Memory B cell (primary cell): ENCODE data around the gene TOMM6.
"Not testable (repeated sequence)": the region's sequence is repeated elsewhere in the genome, so short reads cannot be mapped to it uniquely, and the experiment has no call there.

Experiments
- ATAC-seq: fragments of 150-1000 bp; cut with Tn5 transposase; 2 replicates; pipeline ENCODE4 v1.10.0; 2021; ENCODE audit warnings: low read depth, mild to moderate bottlenecking, moderate library complexity
- DNase-seq, 2 donors: peaks; one replicate each; pipeline ENCODE4 v3.0.0; 2022; ENCODE audit warnings: low spot score in 2 of 2
- H3K27ac Mint-ChIP-seq: one replicate; pipeline ENCODE4 v1.8.0; 2022; ENCODE audit warnings: mild to moderate bottlenecking, moderate library complexity, mixed read lengths
- H3K27me3 Mint-ChIP-seq: one replicate; pipeline ENCODE4 v1.8.0; 2022; ENCODE audit warnings: mixed read lengths
- H3K36me3 Mint-ChIP-seq: one replicate; pipeline ENCODE4 v1.8.0; 2022; ENCODE audit warnings: mild to moderate bottlenecking, mixed read lengths
- H3K4me1 Mint-ChIP-seq: one replicate; pipeline ENCODE4 v1.8.0; 2022; ENCODE audit warnings: mixed read lengths
- H3K4me3 Mint-ChIP-seq: one replicate; pipeline ENCODE4 v1.8.0; 2022; ENCODE audit warnings: mild to moderate bottlenecking, moderate library complexity, mixed read lengths
- H3K9me3 Mint-ChIP-seq: one replicate; pipeline ENCODE4 v1.8.0; 2022; ENCODE audit warnings: mixed read lengths

The TOMM6 gene

DNA sequence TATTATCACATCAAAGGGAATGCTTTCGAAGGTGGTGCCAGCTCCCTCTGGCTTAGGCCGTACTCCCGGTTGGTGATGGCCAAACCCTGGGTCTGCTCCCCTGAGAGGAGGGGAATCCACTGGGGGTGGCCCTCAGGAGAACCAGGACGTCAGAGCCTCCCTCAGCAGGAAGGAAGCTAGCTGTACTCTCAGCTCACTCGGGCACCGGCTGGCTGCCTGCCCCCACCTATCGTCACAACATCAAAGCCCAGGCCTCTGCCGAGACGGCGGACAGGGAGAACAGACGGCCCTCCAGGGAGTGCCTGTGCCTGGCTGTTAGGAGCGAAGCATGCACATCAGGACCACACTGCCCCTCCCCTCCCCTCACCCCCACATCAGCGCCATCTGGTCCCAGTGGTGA, 31.1 kb upstream of the TOMM6 start:
- Mint-ChIP-seq H3K4me3 (no peak overlapping the region), H3K27ac (no peak overlapping the region), H3K4me1 (no peaks in the 10 kb centered on the region), H3K36me3 (no peaks in the 10 kb centered on the region), H3K27me3 (peaks cover 10% of the 10 kb centered on the region), H3K9me3 (no peaks in the 10 kb centered on the region)
- DNase-seq: no peak
- ATAC-seq: no peak

DNA sequence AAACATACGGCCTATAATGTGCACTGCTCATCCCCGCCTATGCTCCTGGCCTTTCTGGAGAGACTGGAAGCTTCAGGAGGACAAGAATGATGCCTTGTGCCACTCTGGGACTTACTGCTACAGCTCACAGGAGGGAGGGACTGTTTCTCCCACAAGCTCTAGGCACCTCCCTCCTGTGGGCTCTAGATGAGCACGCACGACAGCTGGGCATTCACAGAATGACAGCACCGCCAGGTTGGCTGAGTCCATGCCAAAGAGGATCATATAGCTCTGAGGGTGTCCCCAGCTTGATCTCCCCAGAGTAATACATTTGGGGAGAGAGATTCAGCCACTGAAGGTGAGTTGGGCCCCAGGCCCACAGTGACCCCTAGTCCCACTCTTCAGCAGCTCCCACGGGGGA, 30.2 kb upstream of the TOMM6 start:
- Mint-ChIP-seq H3K9me3 (no peaks in the 10 kb centered on the region), H3K4me3 (no peak overlapping the region), H3K4me1 (no peaks in the 10 kb centered on the region), H3K27me3 (peaks cover 9% of the 10 kb centered on the region), H3K36me3 (no peaks in the 10 kb centered on the region), H3K27ac (no peak overlapping the region)
- DNase-seq (no peak), ATAC-seq (no peak)

GRCh38 chr6:41757931-41758640, 29.4 kb upstream of the TOMM6 start:
- Mint-ChIP-seq H3K4me1 (no peaks in the 10 kb centered on the region), H3K27me3 (peaks cover 9% of the 10 kb centered on the region), H3K4me3 (no peak overlapping the region), H3K9me3 (no peaks in the 10 kb centered on the region), H3K36me3 (no peaks in the 10 kb centered on the region), H3K27ac (no peak overlapping the region)
- ATAC-seq (no peak), DNase-seq (no peak)

DNA sequence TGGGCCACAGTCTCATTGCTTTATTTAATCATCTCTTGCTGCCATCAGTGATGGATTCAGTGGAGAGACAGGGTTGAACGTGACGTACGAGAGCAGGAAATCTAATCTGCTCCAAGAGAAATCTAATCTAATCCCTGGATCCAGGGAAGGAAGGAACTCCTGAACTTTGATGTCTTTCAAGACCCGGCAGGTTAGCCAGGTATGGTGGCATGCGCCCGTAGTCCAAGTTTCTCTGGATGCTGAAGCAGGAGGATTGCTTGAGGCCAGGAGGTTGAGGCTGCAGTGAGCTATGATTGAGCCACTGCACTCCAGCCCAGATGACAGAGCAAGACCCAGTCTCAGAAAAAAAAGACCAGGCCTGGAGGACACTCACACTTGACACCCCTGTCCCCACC, 28.9 kb upstream of the TOMM6 start:
- no peaks in the 10 kb centered on the region for H3K4me1 Mint-ChIP-seq
- no peak overlapping the region for H3K4me3 Mint-ChIP-seq
- DNase-seq (no peak), ATAC-seq (no peak)
- H3K36me3 Mint-ChIP-seq: no peaks in the 10 kb centered on the region
- no peaks in the 10 kb centered on the region for H3K9me3 Mint-ChIP-seq
- peaks cover 8% of the 10 kb centered on the region for H3K27me3 Mint-ChIP-seq
- H3K27ac Mint-ChIP-seq: no peak overlapping the region

GRCh38 chr6:41759106-41759904, 28.2 kb upstream of the TOMM6 start:
- DNase-seq (no peak), ATAC-seq (no peak)
- Mint-ChIP-seq H3K9me3 (no peaks in the 10 kb centered on the region), H3K4me1 (no peaks in the 10 kb centered on the region), H3K4me3 (no peak overlapping the region), H3K36me3 (no peaks in the 10 kb centered on the region), H3K27me3 (peaks cover 7% of the 10 kb centered on the region), H3K27ac (no peak overlapping the region)

DNA sequence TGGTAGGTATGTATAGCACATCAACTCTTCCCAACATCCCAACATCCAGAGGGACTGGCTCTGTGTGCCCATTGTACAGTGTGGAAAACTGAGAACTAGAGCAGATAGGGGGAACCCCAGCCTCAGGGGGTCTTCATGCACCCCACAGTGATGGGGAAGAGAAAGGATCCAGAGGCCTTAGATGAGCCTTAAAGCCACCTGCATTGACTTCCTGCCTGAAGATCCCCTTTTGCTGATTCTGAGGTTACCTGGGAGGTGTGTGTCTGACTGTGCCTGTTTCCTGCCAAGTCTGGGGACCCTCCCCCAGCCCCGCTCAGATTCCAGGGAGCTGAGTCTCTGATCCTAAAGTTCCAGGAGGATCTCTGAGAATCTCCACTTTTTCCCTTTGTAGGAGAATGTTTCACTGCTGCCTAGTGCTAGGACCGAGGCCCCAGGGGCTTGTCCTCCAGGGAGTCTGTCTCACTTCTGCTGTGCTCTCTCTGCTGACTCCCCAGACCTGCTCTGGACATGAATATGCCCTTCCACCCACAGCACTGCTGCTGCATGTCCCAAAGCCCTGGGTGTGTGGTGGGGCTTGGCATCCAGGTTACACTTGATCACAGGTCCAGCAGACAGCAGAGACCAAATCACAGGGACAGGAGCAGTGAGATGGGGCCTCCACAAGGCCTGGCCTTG, 27.5 kb upstream of the TOMM6 start:
- Mint-ChIP-seq H3K4me1 (no peaks in the 10 kb centered on the region), H3K9me3 (no peaks in the 10 kb centered on the region), H3K36me3 (no peaks in the 10 kb centered on the region), H3K4me3 (no peak overlapping the region), H3K27ac (no peak overlapping the region), H3K27me3 (peaks cover 4% of the 10 kb centered on the region)
- ATAC-seq (no peak), DNase-seq (no peak)

DNA sequence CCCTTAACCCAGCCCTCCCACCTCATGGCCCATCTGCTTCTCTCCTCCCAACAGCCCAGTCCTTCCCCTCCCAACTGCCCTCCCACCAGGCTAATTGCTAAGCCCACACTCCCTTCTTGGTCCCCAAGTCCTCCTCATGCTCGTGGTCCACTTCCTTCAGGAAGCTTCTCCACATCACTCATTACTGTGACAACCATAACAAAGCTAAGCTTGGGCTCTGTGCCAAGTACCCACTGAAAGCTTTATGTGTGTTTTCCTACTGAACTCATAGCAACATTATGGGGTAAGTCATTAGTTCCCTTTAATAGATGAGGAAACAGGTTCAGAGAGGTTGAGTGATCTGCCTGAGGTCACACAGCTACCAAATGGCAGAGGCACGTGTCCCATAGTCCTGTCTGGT, 24.0 kb upstream of the TOMM6 start:
- H3K36me3 Mint-ChIP-seq: no peaks in the 10 kb centered on the region

GRCh38 chr6:41766043-41766664, 21.3 kb upstream of the TOMM6 start:
- H3K27me3 Mint-ChIP-seq, H3K27ac Mint-ChIP-seq: not testable (repeated sequence)

More for the DNA sequence above, 24.0 kb upstream of the TOMM6 start:
- no peak overlapping the region for H3K4me3 Mint-ChIP-seq
- H3K27me3 Mint-ChIP-seq: peaks cover 4% of the 10 kb centered on the region
- ATAC-seq: no peak
- no peaks in the 10 kb centered on the region for H3K4me1 Mint-ChIP-seq
- no peak overlapping the region for H3K27ac Mint-ChIP-seq
- H3K9me3 Mint-ChIP-seq: no peaks in the 10 kb centered on the region
- no peak for DNase-seq

GRCh38 chr6:41767112-41767833, 20.2 kb upstream of the TOMM6 start:
- Mint-ChIP-seq H3K27ac (no peak overlapping the region), H3K4me3 (no peak overlapping the region), H3K4me1 (no peaks in the 10 kb centered on the region), H3K36me3 (peaks cover 6% of the 10 kb centered on the region), H3K9me3 (no peaks in the 10 kb centered on the region), H3K27me3 (peaks cover 2% of the 10 kb centered on the region)
- no peak for ATAC-seq
- no peak for DNase-seq

More at GRCh38 chr6:41766043-41766664, 21.3 kb upstream of the TOMM6 start:
- not testable (repeated sequence) for H3K9me3 Mint-ChIP-seq, ATAC-seq, H3K36me3 Mint-ChIP-seq, DNase-seq, H3K4me1 Mint-ChIP-seq, H3K4me3 Mint-ChIP-seq

GRCh38 chr6:41768545-41769308, 18.8 kb upstream of the TOMM6 start:
- no peaks in the 10 kb centered on the region for H3K9me3 Mint-ChIP-seq
- no peak overlapping the region for H3K4me3 Mint-ChIP-seq
- ATAC-seq: no peak
- no peaks in the 10 kb centered on the region for H3K27me3 Mint-ChIP-seq
- no peak overlapping the region for H3K27ac Mint-ChIP-seq
- no peak for DNase-seq
- peaks cover 10% of the 10 kb centered on the region for H3K36me3 Mint-ChIP-seq
- no peaks in the 10 kb centered on the region for H3K4me1 Mint-ChIP-seq

DNA sequence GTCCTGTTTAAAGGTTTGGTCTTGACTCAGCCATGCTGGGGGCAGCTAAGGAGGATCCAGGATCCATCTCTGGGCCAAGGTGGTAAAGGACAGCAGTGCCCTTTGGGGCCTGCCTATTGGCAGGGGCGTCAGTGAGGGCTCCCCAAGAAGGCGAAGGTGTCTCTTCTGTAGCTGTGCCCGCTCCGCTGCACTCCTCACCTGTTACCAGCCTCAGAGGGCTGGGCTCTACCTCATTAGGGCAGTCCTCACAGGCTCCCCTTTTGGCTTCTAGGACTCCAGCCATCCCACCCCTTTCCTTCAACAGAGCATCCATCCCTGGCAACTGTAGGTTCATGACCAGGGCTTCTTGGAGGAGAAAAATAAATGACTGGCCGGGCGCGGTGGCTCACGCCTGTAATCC, 18.1 kb upstream of the TOMM6 start:
- H3K36me3 Mint-ChIP-seq: peaks cover 13% of the 10 kb centered on the region
- no peak overlapping the region for H3K4me3 Mint-ChIP-seq
- H3K4me1 Mint-ChIP-seq: no peaks in the 10 kb centered on the region
- no peak overlapping the region for H3K27ac Mint-ChIP-seq
- no peak for DNase-seq
- no peaks in the 10 kb centered on the region for H3K27me3 Mint-ChIP-seq
- no peaks in the 10 kb centered on the region for H3K9me3 Mint-ChIP-seq
- no peak for ATAC-seq

DNA sequence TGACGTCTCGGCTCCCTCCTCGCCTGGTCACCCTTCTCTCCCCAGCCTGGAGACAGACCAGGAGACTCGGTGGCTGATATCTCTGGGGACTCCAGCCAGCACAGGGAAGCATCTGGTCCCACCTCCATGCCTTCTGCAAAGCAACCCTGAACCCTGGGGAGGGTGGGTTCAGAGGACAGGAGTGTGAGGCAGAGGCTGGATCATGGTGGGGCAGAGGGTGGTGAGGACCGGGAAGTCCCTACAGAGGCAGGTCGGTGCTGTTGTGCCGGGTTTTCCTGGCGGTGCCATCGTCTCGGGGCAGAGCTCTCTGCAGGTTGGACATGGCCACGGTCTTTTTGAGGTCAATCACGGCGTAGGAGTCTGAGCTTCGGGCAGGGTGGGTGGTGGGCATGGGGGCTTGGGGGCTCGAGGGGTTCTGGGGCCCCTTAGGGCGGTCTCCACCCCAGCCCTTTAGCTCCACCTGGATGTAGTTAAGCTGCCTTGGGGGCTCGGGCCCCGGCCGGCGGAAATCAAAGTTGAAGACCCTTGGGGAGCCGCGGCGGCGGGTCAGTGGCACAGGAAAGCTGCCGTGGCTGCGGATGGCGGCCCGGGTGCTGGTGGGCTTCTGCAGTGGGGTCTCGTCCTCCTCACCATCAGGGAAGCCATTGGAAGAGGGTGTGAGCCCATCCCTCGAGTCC, 17.0 kb upstream of the TOMM6 start:
- Mint-ChIP-seq H3K9me3 (no peaks in the 10 kb centered on the region), H3K4me1 (no peaks in the 10 kb centered on the region), H3K27ac (no peak overlapping the region), H3K4me3 (no peak overlapping the region), H3K36me3 (peaks cover 22% of the 10 kb centered on the region), H3K27me3 (no peaks in the 10 kb centered on the region)
- ATAC-seq (no peak), DNase-seq (no peak)
